GM13976 (cell line): Measurements from ENCODE around the gene P4HTM.

Source experiments
- DNase-seq: peaks from one replicate; pipeline ENCODE4 v3.0.0; 2012; ENCODE audit warnings: low spot score
- in situ Hi-C: fragments of 300-500 bp; cut with MboI; formaldehyde crosslinking; loops from one replicate; pipeline ENCODE4 v1.12.0; 2022; ENCODE audit warnings: low sequenced_read_pairs, mixed read lengths, inconsistent platforms; ENCODE audit not compliant: unreplicated experiment
- TF ChIP-seq, protein P1 (sequence below): IDR thresholded peaks from 2 replicates; pipeline ENCODE4 v1.5.1; 2012; ENCODE audit warnings: borderline replicate concordance, mild to moderate bottlenecking; ENCODE audit not compliant: insufficient read depth; ENCODE audit errors: extremely low read depth, missing control alignments, control extremely low read depth

P4HTM gene

DNA sequence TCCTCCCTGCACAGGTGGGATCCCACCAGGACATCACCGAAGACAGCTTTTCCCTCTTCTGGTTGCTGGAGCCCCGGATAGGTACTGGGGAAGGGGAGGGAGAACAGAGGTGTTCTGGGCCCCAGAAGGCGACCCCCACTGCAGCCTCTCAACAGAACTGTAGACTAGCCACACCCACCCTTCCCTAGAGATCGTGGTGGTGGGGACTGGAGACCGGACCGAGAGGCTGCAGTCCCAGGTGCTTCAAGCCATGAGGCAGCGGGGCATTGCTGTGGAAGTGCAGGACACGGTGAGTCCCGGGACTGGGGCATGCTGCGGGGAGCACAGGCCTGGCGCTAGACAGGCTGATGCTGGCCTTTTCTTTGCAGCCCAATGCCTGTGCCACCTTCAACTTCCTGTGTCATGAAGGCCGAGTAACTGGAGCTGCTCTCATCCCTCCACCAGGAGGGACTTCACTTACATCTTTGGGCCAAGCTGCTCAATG is 32.7 kb downstream of the P4HTM start:
- in situ Hi-C loops = no loop called here

DNA sequence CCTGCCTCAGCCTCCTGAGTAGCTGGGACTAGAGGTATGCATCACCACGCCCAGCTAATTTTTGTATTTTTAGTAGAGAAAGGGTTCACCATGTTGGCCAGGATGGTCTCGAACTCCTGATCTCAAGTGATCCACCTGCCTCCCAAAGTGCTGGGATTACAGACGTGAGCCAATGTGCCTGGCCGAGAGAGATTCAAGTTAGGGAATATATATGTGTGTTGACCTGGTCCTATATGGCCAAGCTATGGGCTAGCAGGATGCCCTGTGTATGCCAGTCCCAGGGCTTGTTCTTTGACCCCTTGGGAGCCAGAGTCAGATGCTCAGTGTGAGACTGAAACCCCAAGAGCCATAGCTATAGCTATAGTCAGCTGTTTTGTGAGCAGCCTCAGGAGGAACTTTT is 33.7 kb downstream of the P4HTM start:
- no peak for DNase-seq
- TF ChIP-seq, protein P1, sequence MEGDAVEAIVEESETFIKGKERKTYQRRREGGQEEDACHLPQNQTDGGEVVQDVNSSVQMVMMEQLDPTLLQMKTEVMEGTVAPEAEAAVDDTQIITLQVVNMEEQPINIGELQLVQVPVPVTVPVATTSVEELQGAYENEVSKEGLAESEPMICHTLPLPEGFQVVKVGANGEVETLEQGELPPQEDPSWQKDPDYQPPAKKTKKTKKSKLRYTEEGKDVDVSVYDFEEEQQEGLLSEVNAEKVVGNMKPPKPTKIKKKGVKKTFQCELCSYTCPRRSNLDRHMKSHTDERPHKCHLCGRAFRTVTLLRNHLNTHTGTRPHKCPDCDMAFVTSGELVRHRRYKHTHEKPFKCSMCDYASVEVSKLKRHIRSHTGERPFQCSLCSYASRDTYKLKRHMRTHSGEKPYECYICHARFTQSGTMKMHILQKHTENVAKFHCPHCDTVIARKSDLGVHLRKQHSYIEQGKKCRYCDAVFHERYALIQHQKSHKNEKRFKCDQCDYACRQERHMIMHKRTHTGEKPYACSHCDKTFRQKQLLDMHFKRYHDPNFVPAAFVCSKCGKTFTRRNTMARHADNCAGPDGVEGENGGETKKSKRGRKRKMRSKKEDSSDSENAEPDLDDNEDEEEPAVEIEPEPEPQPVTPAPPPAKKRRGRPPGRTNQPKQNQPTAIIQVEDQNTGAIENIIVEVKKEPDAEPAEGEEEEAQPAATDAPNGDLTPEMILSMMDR = no peak
- in situ Hi-C loops = no loop called here

More for the DNA sequence above, 32.7 kb downstream of the P4HTM start:
- TF ChIP-seq, protein P1 = no peak
- DNase-seq = no peak

DNA sequence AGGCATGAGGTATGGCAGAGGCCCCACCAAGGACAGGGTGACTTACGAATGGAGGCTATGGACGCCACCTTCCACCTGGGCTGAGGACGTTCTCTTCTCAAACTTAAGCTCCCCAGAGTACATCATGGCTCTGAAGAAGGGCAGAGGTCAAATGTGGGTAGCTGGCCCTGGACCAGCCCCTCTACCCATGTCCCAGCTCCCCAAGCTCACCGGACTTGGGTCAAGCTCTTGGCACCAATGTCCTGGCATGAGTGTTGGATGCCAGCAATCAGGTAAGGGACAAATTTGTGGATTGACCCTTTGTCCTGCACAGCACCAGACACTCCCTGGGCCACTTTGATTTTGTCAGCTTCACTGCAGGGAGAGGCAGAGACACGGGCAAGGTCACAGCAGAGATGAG is 34.4 kb downstream of the P4HTM start:
- TF ChIP-seq, protein P1 = no peak
- DNase-seq = no peak
- in situ Hi-C loops = no loop called here

DNA sequence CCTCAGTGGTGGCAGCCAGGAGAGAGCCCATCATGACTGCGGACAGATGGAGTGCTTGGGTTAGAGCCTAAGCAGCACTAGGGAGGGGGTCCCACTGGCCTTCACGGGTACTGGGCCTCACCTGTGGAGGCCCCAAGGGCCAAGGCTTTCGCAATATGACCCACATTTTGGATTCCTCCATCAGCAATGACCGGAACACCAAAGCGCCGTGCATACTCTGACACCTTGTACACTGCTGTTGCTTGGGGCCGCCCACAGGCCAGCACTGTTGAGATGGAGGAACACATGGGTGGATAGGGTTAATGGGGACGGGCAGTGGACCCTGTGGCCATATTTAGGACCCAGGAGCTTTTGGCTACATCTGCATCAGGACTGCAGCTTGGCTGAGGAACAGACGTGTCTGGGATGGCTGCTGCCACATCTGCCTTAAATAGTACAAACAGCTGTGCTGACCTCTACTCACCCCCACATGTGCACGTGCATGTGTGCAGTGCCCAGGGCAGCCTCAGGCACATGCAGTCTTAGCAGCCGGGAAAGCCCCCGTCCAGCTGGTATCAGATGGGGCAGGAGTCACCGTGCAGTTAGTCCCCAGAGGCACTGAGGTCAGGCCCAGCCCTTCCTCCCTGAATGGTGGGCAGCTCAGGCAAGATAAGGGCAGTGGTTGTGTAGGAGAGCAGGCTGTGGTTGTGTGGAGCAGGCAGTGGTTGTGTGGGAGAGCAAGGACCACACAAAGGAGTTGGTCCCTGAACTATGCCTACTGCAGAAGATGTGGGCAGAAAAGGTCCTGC is 35.2 kb downstream of the P4HTM start:
- in situ Hi-C loops = no loop called here
- DNase-seq = no peak
- TF ChIP-seq, protein P1 = no peak

DNA sequence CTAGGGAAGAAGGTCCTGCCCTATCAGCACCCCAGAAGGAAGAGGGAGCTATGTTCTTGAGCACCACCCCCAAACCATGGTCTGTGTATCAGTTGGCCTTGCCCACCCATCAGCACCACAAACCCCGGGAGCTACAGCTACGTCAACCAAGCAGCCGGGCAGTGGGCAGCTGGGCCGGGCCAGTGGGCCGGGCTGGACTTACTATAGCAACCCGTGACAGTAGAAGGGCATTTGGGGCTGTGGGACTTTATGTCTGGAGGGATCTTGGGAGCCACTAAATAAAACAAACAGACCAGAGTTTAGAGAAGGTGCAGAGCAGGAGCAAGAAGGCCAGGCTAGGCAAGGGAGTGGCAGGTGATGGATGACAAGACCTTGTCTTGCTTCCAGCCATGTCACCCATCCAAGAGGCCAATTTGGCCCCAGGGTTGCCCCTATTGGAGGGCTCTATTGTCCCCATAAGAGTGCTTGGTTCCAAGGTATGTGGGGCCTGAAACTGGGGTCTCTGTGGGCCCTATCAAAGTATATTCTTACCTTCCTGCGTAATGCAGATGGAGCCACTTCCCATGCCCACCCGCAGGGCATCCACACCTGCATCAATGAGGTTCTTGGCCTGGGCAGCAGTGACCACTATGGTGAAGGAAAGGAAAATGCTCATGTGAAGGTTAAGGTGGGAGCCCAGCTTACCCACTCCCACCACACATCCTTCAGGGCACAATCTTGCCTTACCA is 35.9 kb downstream of the P4HTM start:
- in situ Hi-C loops = no loop called here
- TF ChIP-seq, protein P1 = no peak
- no peak for DNase-seq

DNA sequence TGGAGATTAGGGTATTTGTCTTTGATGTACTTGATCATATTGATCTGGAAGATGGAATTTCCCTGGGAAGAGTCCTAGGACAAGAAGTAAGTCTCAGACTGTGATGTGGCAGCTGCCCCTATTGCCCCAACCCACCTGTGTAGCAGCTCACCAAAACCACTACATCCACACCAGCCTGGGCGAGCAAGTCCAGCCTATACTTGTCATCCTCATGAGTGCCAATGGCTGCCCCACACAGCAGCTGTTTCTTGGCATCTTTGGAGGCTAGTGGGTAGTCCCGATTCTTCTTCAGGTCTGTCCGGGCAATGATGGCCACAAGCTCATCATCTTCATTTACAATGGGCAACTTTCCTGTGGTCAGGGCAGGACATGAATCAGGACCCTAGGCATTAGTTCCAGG is 36.5 kb downstream of the P4HTM start:
- TF ChIP-seq, protein P1 = no peak
- DNase-seq = no peak
- in situ Hi-C loops = no loop called here
